B cell (primary cell): Measurements from ENCODE around the gene CHD2.

Experiments used
- EZH2 ChIP-seq: IDR thresholded peaks from 2 replicates; pipeline ENCODE4 v1.6.1; 2012; ENCODE audit warnings: borderline replicate concordance, low read depth, mild to moderate bottlenecking, moderate library complexity, low read length; ENCODE audit not compliant: insufficient read depth, poor library complexity, severe bottlenecking
- TF ChIP-seq, protein P1 (sequence below): fragments of 200-600 bp; IDR thresholded peaks from one replicate; pipeline ENCODE4 v1.8.0; 2022; ENCODE audit warnings: antibody characterized with exemption, mild to moderate bottlenecking

DNA sequence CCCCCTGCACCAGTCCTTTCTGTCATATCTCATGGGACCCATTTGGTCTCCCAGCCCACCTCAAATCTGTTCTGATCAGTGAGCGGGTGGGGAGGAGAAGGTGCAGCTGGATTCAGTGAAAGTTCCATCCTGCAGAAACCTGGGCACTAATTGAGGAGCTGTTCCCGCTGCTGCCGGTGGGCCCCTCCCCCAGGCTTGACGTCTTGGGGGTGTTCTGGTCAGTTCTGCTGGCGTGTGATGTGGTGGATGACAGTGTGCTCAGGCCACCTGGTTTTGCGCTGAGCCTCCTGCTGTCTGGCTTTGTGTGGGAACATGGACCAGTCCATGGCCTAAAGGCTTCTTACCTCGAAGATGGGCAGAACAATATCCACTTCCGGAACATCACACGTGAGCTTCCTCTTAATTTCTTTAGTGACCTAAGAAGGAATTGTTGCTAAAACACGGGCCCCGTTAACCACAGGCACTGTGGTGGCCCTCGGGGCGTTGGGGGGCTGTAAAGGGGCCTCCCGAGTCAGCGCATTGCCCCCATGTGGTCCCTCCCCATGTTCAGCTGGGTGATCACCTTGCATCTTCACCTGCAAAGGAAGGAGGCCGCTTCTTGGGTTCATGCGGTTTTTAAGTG, 129.2 kb downstream of the CHD2 start:
- TF ChIP-seq, protein P1, sequence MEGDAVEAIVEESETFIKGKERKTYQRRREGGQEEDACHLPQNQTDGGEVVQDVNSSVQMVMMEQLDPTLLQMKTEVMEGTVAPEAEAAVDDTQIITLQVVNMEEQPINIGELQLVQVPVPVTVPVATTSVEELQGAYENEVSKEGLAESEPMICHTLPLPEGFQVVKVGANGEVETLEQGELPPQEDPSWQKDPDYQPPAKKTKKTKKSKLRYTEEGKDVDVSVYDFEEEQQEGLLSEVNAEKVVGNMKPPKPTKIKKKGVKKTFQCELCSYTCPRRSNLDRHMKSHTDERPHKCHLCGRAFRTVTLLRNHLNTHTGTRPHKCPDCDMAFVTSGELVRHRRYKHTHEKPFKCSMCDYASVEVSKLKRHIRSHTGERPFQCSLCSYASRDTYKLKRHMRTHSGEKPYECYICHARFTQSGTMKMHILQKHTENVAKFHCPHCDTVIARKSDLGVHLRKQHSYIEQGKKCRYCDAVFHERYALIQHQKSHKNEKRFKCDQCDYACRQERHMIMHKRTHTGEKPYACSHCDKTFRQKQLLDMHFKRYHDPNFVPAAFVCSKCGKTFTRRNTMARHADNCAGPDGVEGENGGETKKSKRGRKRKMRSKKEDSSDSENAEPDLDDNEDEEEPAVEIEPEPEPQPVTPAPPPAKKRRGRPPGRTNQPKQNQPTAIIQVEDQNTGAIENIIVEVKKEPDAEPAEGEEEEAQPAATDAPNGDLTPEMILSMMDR, result no peak
- TF ChIP-seq EZH2, result no peak
